NCI-H524 (cell line): Measurements from ENCODE around the gene ZNF841.
A peak's percentile ranks its signal among the peaks of the same experiment; 100 is the strongest.
"Not testable (repeated sequence)": the region's sequence is repeated elsewhere in the genome, so short reads cannot be mapped to it uniquely, and the experiment has no call there.

Experiments used
- DNase-seq, 2 experiments: peaks; one replicate each; lab custom pipeline; 2025; lab: John Stamatoyannopoulos, UW

The ZNF841 gene

DNA sequence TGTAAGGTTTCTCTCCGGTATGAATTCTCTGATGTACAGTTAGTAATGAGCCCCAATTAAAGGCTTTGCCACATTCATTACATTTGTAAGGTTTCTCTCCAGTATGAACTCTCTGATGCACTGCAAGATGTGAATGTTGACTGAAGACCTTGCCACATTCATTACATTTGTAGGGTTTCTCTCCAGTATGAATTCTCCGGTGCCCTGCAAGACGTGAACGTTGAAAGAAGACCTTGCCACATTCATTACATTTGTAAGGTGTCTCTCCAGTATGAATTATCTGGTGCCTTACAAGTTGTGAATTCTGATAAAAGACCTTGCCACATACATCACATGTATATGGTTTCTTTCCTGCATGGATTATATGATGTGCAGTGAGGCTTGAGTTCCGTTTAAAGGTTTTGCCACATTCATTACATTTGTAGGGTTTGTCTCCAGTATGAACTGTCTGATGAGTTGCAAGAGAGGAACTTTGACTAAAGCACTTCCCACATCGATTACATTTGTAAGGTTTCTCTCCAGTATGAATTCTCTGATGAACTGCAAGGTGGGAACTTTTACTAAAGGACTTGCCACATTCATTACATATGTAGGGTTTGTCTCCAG lies 29.2 kb downstream of the ZNF841 start:
- DNase-seq: no peak

DNA sequence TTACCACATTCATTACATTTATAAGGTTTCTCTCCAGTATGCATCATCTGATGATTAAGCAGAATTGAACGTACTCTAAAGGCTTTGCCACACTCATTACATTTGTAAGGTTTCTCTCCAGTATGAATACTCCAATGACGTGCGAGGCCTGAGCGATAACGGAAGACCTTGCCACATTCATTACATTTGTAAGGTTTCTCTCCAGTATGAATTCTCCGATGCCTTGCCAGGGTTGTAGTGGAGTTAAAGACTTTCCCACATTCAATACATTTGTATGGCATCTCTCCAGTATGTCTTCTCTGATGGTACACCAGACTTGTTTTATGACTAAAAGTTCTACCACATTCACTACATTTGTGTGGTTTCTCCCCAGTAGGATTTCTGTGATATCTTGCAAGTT lies 30.2 kb downstream of the ZNF841 start:
- no peak for DNase-seq

DNA sequence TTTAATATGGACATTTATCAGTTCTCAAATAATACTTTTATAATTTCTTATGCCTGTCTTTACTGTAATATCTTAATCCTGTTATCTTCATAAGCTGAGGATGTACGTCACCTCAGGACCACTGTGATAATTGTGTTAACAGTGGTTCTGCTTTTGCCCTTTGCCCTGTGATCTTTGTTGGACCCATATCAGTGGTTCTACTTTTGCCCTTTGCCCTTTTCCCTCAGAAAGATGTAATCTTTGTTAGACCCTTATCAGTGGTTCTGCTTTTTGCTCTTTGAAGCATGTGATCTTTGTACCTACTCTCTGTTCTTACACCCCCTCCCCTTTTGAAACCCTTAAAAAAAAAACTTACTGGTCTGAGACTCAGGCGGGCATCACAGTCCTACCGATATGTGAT lies 39.1 kb downstream of the ZNF841 start:
- not testable (repeated sequence) for DNase-seq

DNA sequence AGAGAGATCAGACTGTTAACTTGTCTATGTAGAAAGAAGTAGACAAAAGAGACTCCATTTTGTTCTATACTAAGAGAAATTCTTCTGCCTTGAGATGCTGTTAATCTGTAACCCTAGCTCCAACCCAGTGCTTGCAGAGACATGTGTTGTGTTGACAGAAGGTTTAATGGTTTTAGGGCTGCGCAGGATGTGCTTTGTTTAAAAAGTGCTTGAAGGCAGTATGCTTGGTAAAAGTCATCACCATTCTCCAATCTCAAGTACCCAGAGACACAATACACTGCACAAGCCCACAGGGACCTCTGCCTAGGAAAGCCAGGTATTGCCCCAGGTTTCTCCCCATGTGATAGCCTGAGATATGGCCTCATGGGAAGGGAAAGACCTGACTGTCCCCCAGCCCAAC lies 43.8 kb downstream of the ZNF841 start:
- not testable (repeated sequence) for DNase-seq

DNA sequence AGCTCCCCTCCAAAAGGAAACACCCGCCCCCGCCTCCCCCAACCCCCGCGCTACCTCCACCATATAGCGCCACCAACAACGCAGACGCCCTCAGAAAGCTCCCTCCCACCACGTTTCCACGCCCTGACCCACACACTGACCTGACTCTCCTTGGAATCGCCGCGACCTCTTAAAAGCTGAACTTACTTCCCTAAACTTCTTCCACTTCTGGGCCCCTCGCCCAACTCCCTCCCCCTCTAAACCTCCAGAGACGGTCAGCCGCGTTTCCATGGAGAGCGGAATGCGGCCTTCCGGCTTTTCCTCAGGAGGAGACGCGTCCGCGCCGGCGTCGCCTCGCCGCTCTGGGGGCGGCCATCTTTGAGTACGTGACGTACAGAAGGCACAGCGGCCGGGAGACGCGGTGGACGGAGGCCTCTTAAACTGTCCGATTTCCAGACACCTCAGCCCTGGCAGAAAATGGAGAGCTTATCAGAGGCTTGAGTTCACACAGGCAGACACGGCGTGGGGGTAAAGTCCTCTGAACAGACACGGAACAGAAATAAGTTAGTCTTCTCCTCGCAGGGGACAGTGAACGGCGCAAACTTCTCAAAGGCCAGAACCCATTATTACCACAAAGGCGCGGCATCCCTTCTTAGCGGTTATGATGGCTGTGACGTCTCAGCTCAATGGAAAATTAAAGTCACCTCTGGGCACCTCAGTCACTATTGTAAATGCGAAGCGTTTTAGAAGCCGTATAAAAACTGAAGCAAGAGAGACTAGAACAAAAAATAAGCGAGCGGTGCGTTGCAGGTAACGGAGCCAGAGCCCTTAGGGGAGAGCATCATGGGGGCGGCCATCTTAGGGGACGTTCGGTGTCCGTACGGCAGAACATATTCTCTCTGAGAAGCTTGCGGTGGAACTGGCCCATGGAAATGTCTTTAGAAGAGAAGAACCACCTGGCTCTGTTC lies 46.7 kb downstream of the ZNF841 start, which contains the start of gene ZNF432:
TSS of gene ZNF432 (minus strand) at position 284 of the 947 bp plus-strand sequence. CDS start 1,970 bp downstream, outside the sequence.
- peak; percentile 54 to 87 for DNase-seq

DNA sequence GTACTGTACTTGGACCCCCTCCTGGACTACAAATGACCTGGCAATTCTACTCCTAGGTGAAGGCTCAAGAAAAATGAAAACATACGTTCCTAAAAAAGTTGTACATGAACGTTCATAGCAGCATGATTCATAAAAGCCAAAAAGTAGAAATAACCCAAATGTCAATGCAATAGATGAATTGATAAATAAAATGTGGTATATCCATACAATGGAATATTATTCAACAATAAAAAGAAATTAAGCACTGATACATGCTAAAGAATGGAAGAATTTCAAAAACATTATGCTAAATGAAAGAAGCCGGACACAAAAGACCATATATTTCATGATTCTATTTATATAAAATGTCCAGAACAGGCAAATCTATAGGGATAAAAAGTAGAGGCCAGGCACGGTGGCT lies 56.4 kb downstream of the ZNF841 start:
- no peak for DNase-seq

DNA sequence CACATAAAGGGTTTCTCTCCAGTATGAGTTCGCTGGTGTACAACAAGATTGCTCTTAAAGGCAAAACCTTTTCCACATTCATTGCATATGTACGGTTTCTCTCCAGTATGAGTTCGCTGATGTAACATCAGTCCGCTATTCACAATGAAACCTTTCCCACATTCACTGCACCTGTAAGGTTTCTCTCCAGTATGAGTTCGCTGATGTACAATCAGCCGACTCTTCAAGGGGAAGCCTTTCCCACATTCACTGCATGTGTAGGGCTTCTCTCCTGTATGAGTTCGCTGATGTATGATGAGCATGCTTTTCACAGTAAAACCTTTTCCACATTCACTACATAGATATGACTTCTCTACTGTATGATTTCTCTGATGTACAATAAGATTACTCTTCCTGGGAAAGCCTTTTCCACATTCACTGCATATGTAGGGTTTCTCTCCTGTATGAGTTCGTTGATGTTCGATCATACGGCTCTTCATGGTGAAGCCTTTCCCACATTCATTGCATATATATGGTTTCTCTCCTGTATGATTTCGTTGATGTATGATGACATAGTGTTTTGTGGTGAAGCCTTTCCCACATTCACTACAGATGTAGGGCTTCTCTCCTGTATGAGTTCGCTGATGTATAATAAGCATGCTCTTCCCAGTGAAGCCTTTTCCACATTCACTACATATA lies 61.4 kb downstream of the ZNF841 start:
- no peak for DNase-seq

DNA sequence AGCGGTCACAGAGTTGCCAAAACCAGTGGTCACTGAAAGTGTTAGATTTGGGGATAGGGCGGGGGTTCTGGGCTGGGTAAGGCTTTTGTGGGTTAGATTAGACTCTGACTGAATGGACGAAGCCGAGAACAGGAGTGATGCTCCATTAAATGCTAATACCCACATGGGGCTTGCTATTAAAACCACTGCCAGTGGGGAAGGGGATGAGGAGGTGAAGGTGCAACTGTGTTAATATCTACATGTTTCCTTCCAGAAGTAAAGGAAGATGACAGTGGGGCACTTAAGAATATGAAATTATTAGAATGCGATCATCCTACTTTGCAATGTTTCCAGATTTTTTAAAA lies 66.8 kb downstream of the ZNF841 start:
- peak; percentile 63 to 73 for DNase-seq

DNA sequence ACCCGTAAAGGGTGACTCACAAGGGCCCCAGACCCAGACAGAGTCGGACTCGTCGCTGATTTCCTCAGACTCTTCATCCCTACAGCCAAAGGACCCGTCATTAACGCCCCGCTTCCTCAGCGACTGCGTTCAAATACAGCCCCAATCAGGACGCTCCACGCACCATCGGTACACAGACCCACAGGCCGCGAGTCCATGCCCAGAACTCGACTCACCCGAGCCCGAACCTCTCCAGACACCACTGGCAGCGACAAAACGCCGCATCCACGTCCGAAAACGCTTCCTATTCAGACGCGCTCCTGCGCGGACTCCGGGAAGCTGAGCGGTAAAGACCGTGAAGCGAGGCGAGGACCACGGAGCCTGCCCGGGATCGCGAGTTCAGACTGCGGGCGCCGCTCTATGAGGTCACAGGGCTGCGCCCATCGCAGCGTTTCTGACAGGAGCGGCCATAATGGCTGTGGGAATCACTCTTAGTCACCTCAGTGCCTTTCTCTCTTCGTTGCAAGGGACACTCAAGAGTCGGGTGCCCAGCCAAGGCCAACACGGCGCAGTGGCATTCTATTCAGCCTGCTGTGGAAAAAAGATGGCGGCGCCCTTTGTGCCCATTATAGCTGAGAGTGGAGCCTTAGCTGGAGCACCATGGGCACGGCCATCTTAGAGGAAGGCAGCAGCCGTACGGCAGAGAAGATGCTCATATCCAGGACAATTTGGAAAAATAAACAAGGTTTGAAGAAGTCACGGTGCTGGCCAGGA lies 67.4 kb downstream of the ZNF841 start, which contains the start of gene ZNF614:
TSS of gene ZNF614 (minus strand) at position 353 of the 753 bp plus-strand sequence. CDS start 2,634 bp downstream, outside the sequence.
- DNase-seq: peak; percentile 78 to 90

DNA sequence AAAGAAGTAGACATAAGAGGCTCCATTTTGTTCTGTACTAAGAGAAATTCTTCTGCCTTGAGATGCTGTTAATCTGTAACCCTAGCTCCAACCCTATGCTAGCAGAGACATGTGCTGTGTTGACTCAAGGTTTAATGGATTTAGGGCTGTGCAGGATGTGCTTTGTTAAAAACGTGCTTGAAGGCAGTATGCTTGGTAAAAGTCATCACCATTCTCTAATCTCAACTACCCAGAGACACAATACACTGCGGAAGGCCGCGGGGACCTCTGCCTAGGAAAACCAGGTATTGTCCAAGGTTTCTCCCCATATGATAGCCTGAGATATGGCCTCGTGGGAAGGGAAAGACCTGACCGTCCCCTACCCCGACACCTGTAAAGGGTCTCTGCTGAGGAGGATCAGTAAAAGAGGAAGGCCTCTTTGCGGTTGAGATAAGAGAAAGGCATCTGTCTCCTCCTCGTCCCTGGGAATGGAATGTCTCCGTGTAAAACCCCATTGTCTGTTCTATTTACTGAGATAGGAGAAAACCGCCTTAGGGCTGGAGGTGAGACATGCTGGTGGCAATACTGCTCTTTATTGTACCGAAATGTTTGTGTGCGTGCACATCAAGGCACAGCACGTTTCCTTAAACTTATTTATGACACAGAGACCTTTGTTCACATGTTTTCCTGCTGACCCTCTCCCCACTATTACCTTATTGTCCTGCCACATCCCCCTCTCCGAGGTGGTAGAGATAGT lies 69.1 kb downstream of the ZNF841 start:
- not testable (repeated sequence) for DNase-seq

DNA sequence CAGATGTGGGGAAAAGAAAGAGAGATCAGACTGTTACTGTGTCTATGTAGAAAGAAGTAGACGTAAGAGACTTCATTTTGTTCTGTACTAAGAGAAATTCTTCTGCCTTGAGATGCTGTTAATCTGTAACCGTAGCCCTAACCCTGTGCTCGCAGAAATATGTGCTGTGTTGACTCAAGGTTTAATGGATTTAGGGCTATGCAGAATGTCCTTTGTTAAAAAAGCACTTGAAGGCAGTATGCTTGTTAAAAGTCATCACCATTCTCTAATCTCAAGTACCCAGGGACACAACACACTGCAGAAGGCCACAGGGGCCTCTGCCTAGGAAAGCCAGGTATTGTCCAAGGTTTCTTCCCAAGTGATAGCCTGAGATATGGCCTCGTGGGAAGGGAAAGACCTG lies 71.1 kb downstream of the ZNF841 start:
- DNase-seq: not testable (repeated sequence)

DNA sequence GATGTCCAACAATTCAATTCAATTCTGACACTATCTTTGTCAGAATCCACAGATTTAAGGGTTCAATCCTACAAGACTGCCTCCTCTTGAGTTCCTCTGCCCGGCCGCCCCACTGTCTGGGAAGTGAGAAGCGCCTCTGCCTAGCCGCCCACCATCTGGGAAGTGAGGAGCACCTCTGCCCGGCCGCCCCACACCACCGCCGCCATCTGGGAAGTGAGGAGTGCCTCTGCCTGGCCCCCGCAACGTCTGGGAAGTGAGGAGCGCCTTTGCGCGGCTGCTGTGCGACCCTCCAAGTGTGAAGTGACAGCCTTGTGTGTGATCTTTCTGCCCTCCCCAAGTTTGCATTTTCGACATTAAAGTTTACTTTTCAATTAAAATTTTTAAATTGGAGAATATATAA lies 73.4 kb downstream of the ZNF841 start:
- no peak for DNase-seq

DNA sequence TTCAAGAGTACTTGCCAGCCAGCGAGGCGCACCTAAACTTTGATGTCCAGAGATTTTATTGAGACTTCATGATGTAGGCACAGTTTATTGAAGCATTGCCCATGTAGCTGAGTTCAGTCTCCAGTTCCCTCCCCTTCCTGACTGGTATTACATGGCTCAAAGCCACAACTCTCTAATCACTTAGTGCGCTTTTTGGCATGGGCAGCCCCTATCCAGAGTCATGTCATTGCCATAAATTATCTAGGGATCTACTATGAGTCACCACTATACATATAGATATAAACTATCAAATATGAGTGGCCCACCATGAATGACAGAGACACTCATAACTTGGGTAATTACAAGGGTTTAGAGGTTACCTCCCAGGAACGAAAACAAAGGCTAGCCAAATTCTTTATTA lies 75.1 kb downstream of the ZNF841 start:
- DNase-seq: no peak
